HepG2 (cell line): ENCODE results near the gene KANK3. TPM values are rescaled to one million over a fixed set of nuclear protein-coding genes. Genes with fewer than 3 reads are reported as not detected.
A peak's percentile ranks its signal among the peaks of the same experiment; 100 is the strongest.

Experiments used
- DNMT1 ChIP-seq: sonication (generic); formaldehyde crosslinking; IDR thresholded peaks from 2 replicates; pipeline ENCODE4 v1.5.1; 2020; ENCODE audit warnings: mild to moderate bottlenecking, missing genetic modification reagents
- FLYWCH1 ChIP-seq: sonication (generic); formaldehyde crosslinking; IDR thresholded peaks from 2 replicates; pipeline ENCODE4 v1.8.1; 2023; ENCODE audit warnings: mild to moderate bottlenecking, missing genetic modification reagents
- FOXP1 ChIP-seq, 2 experiments: fragments of 450-650 bp in 1 of 2; IDR thresholded peaks; 2 replicates each; pipeline ENCODE4 v1.6.1; 2017 to 2018; ENCODE audit warnings: antibody characterized with exemption in 1 of 2
- RCOR2 ChIP-seq: IDR thresholded peaks from 2 replicates; pipeline ENCODE4 v1.6.1; 2016; ENCODE audit warnings: missing biosample characterization, missing genetic modification reagents
- SKI ChIP-seq: fragments of 450-650 bp; IDR thresholded peaks from one replicate; pipeline ENCODE4 v1.6.1; 2018; ENCODE audit warnings: mild to moderate bottlenecking; ENCODE audit not compliant: partially characterized antibody
- SRSF9 ChIP-seq: fragments of 200-400 bp; formaldehyde crosslinking; IDR thresholded peaks from 2 replicates; pipeline ENCODE4 v1.6.1; 2018; ENCODE audit warnings: borderline replicate concordance, mild to moderate bottlenecking, low read depth, low read length; ENCODE audit not compliant: insufficient read depth, poor library complexity, severe bottlenecking
- THYN1 ChIP-seq: sonication (generic); formaldehyde crosslinking; IDR thresholded peaks from 2 replicates; pipeline ENCODE4 v1.8.1; 2023; ENCODE audit warnings: low read depth, mild to moderate bottlenecking, moderate library complexity, missing genetic modification reagents, borderline replicate concordance
- ZBTB1 ChIP-seq: sonication (generic); formaldehyde crosslinking; IDR thresholded peaks from 2 replicates; pipeline ENCODE4 v1.4.0; 2020; ENCODE audit warnings: missing genetic modification reagents, borderline replicate concordance
- ZFP36L1 ChIP-seq: sonication (generic); formaldehyde crosslinking; IDR thresholded peaks from 2 replicates; pipeline ENCODE4 v1.8.0; 2022; ENCODE audit warnings: mild to moderate bottlenecking, missing genetic modification reagents, moderate library complexity
- ZNF335 ChIP-seq: sonication (generic); formaldehyde crosslinking; IDR thresholded peaks from 2 replicates; pipeline ENCODE4 v1.4.0; 2020; ENCODE audit warnings: missing genetic modification reagents
- ZNF468 ChIP-seq: sonication (generic); formaldehyde crosslinking; IDR thresholded peaks from 2 replicates; pipeline ENCODE4 v1.8.0; 2022; ENCODE audit warnings: mild to moderate bottlenecking, moderate library complexity, missing genetic modification reagents
- ZNF549 ChIP-seq: sonication (generic); formaldehyde crosslinking; IDR thresholded peaks from 2 replicates; pipeline ENCODE4 v1.5.0; 2020; ENCODE audit warnings: missing genetic modification reagents
- ZNF567 ChIP-seq: sonication (generic); formaldehyde crosslinking; IDR thresholded peaks from 2 replicates; pipeline ENCODE4 v1.8.1; 2023; ENCODE audit warnings: mild to moderate bottlenecking, missing genetic modification reagents, borderline replicate concordance
- ZNF772 ChIP-seq: sonication (generic); formaldehyde crosslinking; IDR thresholded peaks from 2 replicates; pipeline ENCODE4 v1.5.0; 2020; ENCODE audit warnings: mild to moderate bottlenecking, missing genetic modification reagents
- ZSCAN30 ChIP-seq: sonication (generic); formaldehyde crosslinking; IDR thresholded peaks from 2 replicates; pipeline ENCODE4 v1.5.0; 2020; ENCODE audit warnings: mild to moderate bottlenecking, missing genetic modification reagents
- polyA plus RNA-seq, 8 experiments: library from polyadenylated mRNA; depleted of rRNA in 3 of 8; stranded (reverse) in 7 of 8; unstranded in 1 of 8; fragments of >200 nt; fragmentation: Illumina TruSeq in 4 of 8; extraction: Trizol in 4 of 8; gene quantifications; 2 replicates each; pipeline versions ENCODE4 v1.2.1 to v1.2.3, GENCODE V29; 2011 to 2016; ENCODE audit warnings: low read depth in 4 of 8, missing spikeins in 1 of 8, mixed read lengths in 1 of 8; ENCODE audit not compliant: insufficient read depth in 1 of 8
- total RNA-seq, 5 experiments: library from RNA; depleted of rRNA; stranded (reverse); fragments of >200 nt; fragmentation: Illumina TruSeq; extraction: Trizol; gene quantifications; 2 replicates each; pipeline ENCODE4 v1.2.3, GENCODE V29; 2016; ENCODE audit warnings: low read depth in 1 of 5
- TF ChIP-seq, protein P1 (sequence below): sonication (generic); formaldehyde crosslinking; IDR thresholded peaks from 2 replicates; pipeline ENCODE4 v1.4.0; 2020; ENCODE audit warnings: missing genetic modification reagents
- TF ChIP-seq, protein P2 (sequence below): sonication (generic); formaldehyde crosslinking; IDR thresholded peaks from 2 replicates; pipeline ENCODE4 v1.5.0; 2020; ENCODE audit warnings: missing genetic modification reagents
- TF ChIP-seq, protein P3 (sequence below), 2 experiments: fragments of 450-650 bp in 1 of 2; sonication (generic) in 1 of 2; formaldehyde crosslinking; IDR thresholded peaks; 2 replicates each; pipeline versions ENCODE4 v1.5.0 to v1.8.0; 2020 to 2022; ENCODE audit warnings: mild to moderate bottlenecking in 1 of 2, missing genetic modification reagents in 1 of 2
- TF ChIP-seq, protein P4 (sequence below): IDR thresholded peaks from 2 replicates; pipeline ENCODE4 v1.6.1; 2016; ENCODE audit warnings: low read depth
- TF ChIP-seq, protein P5 (sequence below): sonication (generic); formaldehyde crosslinking; IDR thresholded peaks from 2 replicates; pipeline ENCODE4 v1.8.0; 2022; ENCODE audit warnings: low read depth, missing genetic modification reagents

KANK3 gene
- total and polyA plus RNA-seq, 2 of the 13 experiments (the other 11 are each of a cell fraction or from before 2014, with no cell fraction given) = 0.15 to 0.20 TPM

DNA sequence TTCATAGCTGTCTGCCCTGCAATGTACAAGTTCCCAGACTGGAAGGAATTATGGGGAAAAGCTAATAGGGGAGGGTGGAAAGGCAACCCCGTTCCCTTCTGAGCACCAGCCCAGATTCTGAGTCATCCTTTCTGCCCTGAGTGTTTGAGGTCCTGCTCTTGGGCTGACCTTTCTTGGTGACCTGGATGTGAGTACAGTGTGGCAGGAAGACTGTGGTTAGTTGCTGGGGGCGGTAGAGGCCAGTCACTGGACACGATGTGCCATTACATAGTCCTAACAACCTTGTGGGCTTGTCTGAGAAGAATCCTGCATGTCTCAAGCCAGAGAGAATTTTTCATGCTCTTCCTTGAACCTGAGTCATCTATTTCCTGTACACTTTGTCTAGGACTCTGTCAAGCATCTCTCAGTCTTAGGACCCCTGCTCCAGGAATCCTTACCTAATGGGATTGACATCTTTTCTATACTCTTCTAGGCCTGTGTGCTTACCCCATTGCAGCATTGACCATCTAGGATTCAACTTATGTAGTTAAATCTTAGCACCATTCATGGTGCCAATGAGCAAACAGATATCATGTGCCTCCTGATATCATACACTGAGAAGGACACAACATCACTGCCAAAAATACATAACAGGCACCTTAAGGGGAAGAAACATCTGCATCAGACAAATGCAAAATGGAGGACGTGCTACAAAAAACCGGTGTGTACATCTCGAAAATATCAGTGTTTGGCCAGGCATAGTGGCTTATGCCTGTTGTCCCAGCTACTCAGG lies 12.8 kb upstream of the KANK3 start (continued):
- TF ChIP-seq, protein P1, sequence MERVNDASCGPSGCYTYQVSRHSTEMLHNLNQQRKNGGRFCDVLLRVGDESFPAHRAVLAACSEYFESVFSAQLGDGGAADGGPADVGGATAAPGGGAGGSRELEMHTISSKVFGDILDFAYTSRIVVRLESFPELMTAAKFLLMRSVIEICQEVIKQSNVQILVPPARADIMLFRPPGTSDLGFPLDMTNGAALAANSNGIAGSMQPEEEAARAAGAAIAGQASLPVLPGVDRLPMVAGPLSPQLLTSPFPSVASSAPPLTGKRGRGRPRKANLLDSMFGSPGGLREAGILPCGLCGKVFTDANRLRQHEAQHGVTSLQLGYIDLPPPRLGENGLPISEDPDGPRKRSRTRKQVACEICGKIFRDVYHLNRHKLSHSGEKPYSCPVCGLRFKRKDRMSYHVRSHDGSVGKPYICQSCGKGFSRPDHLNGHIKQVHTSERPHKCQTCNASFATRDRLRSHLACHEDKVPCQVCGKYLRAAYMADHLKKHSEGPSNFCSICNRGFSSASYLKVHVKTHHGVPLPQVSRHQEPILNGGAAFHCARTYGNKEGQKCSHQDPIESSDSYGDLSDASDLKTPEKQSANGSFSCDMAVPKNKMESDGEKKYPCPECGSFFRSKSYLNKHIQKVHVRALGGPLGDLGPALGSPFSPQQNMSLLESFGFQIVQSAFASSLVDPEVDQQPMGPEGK (CRISPR knock-in tag) = peak; percentile 51
- no peak for TF ChIP-seq ZNF567 (CRISPR knock-in tag)
- TF ChIP-seq ZNF549 (CRISPR knock-in tag) = no peak
- TF ChIP-seq ZNF335 (CRISPR knock-in tag) = peak; percentile 79; the same call in 1 of the 2 replicates
- TF ChIP-seq ZNF772 (CRISPR knock-in tag) = 0 out of 2 replicates have a peak, but pooled peaks have one; percentile 57
- TF ChIP-seq, protein P2, sequence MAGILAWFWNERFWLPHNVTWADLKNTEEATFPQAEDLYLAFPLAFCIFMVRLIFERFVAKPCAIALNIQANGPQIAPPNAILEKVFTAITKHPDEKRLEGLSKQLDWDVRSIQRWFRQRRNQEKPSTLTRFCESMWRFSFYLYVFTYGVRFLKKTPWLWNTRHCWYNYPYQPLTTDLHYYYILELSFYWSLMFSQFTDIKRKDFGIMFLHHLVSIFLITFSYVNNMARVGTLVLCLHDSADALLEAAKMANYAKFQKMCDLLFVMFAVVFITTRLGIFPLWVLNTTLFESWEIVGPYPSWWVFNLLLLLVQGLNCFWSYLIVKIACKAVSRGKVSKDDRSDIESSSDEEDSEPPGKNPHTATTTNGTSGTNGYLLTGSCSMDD (CRISPR knock-in tag) = no peak
- TF ChIP-seq FOXP1 (IDR thresholded peaks at IDR 0.05) = no peak
- peak; percentile 30; the same call in 1 of the 2 replicates for TF ChIP-seq FOXP1 (CRISPR knock-in tag; IDR thresholded peaks at IDR 0.05)
- TF ChIP-seq SKI = peak; percentile 74
- peak; percentile 79; the same call in 1 of the 2 replicates for TF ChIP-seq RCOR2 (CRISPR knock-in tag)
- TF ChIP-seq ZFP36L1 (CRISPR knock-in tag) = no peak
- TF ChIP-seq FLYWCH1 (CRISPR knock-in tag) = no peak
- TF ChIP-seq THYN1 = no peak
- TF ChIP-seq, protein P3, sequence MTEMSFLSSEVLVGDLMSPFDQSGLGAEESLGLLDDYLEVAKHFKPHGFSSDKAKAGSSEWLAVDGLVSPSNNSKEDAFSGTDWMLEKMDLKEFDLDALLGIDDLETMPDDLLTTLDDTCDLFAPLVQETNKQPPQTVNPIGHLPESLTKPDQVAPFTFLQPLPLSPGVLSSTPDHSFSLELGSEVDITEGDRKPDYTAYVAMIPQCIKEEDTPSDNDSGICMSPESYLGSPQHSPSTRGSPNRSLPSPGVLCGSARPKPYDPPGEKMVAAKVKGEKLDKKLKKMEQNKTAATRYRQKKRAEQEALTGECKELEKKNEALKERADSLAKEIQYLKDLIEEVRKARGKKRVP (CRISPR knock-in tag; IDR thresholded peaks at IDR 0.05) = no peak
- TF ChIP-seq, protein P4, sequence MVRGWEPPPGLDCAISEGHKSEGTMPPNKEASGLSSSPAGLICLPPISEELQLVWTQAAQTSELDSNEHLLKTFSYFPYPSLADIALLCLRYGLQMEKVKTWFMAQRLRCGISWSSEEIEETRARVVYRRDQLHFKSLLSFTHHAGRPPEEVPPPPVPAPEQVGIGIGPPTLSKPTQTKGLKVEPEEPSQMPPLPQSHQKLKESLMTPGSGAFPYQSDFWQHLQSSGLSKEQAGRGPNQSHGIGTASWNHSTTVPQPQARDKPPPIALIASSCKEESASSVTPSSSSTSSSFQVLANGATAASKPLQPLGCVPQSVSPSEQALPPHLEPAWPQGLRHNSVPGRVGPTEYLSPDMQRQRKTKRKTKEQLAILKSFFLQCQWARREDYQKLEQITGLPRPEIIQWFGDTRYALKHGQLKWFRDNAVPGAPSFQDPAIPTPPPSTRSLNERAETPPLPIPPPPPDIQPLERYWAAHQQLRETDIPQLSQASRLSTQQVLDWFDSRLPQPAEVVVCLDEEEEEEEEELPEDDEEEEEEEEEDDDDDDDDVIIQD (CRISPR knock-in tag) = peak; percentile 76; the same call in 1 of the 2 replicates
- no peak for TF ChIP-seq SRSF9
- TF ChIP-seq ZSCAN30 (CRISPR knock-in tag) = no peak
- TF ChIP-seq DNMT1 (CRISPR knock-in tag) = no peak
- TF ChIP-seq ZNF468 (CRISPR knock-in tag) = no peak
- no peak for TF ChIP-seq ZBTB1 (CRISPR knock-in tag)
- TF ChIP-seq, protein P5, sequence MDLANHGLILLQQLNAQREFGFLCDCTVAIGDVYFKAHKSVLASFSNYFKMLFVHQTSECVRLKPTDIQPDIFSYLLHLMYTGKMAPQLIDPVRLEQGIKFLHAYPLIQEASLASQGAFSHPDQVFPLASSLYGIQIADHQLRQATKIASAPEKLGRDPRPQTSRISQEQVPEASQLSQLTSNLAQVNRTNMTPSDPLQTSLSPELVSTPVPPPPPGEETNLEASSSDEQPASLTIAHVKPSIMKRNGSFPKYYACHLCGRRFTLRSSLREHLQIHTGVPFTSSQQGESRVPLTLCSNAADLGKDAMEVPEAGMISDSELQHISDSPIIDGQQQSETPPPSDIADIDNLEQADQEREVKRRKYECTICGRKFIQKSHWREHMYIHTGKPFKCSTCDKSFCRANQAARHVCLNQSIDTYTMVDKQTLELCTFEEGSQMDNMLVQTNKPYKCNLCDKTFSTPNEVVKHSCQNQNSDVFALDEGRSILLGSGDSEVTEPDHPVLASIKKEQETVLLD (CRISPR knock-in tag) = no peak
